HUES6 (cell line): ENCODE results near the gene ABCF1.
"Not testable (repeated sequence)": the region's sequence is repeated elsewhere in the genome, so short reads cannot be mapped to it uniquely, and the experiment has no call there.

Source experiments
- H3K27ac ChIP-seq: 2 replicates; pipeline ENCODE4 v1.7.0; 2013; ENCODE audit warnings: low read depth, mild to moderate bottlenecking, low read length, inconsistent platforms
- H3K27me3 ChIP-seq: 2 replicates; pipeline ENCODE4 v1.6.1; 2013; ENCODE audit warnings: low read length; ENCODE audit not compliant: control insufficient read depth, insufficient read depth
- H3K36me3 ChIP-seq: 2 replicates; pipeline ENCODE4 v1.6.1; 2013; ENCODE audit warnings: low read length; ENCODE audit not compliant: control insufficient read depth, insufficient read depth
- H3K4me1 ChIP-seq: 2 replicates; pipeline ENCODE4 v1.6.1; 2013; ENCODE audit warnings: low read length; ENCODE audit not compliant: control insufficient read depth, insufficient read depth
- H3K4me3 ChIP-seq: 2 replicates; pipeline ENCODE4 v1.5.1; 2013; ENCODE audit warnings: low read depth, low read length
- H3K9ac ChIP-seq: one replicate; pipeline ENCODE4 v1.6.1; 2013; ENCODE audit warnings: mild to moderate bottlenecking, low read length
- H3K9me3 ChIP-seq: 2 replicates; pipeline ENCODE4 v1.6.1; 2013; ENCODE audit warnings: low read depth, low read length; ENCODE audit not compliant: control insufficient read depth, insufficient read depth

The ABCF1 gene

DNA sequence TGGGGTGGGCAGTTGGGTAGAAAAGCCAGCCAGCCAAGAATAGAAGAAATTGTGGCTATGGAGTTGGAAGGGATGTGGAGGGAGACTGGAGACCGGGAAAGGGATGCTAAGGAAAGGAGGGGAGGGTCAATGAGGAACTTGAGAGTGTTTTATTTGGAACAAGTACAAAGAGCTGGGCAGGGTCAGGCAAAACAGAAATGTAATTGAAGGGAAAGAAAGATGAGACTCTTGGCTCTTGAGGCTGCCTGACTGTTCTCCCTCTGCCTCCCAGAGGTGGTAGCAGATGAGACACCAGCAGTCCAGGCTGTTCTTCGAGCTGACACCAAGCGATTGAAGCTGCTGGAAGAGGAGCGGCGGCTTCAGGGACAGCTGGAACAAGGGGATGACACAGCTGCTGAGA is 12.7 kb downstream of the ABCF1 start:
- H3K4me1 ChIP-seq, result no peaks in the 10 kb centered on the region
- H3K9ac ChIP-seq, result no peak overlapping the region
- H3K36me3 ChIP-seq, result peaks cover 95% of the 10 kb centered on the region
- no peak overlapping the region for H3K4me3 ChIP-seq
- H3K27ac ChIP-seq, result no peak overlapping the region
- no peaks in the 10 kb centered on the region for H3K27me3 ChIP-seq
- no peaks in the 10 kb centered on the region for H3K9me3 ChIP-seq

- Histone ChIP-seq H3K27me3 (no peaks in the 10 kb centered on the region), H3K36me3 (peaks cover 95% of the 10 kb centered on the region), H3K27ac (no peak overlapping the region), H3K9me3 (no peaks in the 10 kb centered on the region), H3K4me3 (no peak overlapping the region), H3K9ac (no peak overlapping the region), H3K4me1 (no peaks in the 10 kb centered on the region)
Measured at GRCh38 chr6:30589754-30590358, 18.6 kb downstream of the ABCF1 start.

- Histone ChIP-seq H3K27ac (no peak overlapping the region), H3K36me3 (peaks cover 91% of the 10 kb centered on the region), H3K4me3 (no peak overlapping the region)
Measured at GRCh38 chr6:30590509-30590908, 19.3 kb downstream of the ABCF1 start.

DNA sequence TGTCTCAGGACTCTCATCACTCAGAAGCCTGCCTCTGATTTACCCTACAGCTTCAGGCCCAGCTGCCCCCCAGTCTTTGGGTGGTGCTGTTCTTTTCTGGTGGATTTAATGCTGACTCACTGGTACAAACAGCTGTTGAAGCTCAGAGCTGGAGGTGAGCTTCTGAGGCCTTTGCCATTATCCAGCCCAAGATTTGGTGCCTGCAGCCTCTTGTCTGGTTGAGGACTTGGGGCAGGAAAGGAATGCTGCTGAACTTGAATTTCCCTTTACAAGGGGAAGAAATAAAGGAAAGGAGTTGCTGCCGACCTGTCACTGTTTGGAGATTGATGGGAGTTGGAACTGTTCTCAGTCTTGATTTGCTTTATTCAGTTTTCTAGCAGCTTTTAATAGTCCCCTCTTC is 19.8 kb downstream of the ABCF1 start:
- no peak overlapping the region for H3K27ac ChIP-seq
- H3K9ac ChIP-seq, result no peak overlapping the region
- H3K9me3 ChIP-seq, result no peaks in the 10 kb centered on the region
- no peaks in the 10 kb centered on the region for H3K4me1 ChIP-seq
- no peaks in the 10 kb centered on the region for H3K27me3 ChIP-seq
- H3K36me3 ChIP-seq, result peaks cover 86% of the 10 kb centered on the region
- no peak overlapping the region for H3K4me3 ChIP-seq

More at GRCh38 chr6:30590509-30590908, 19.3 kb downstream of the ABCF1 start:
- Histone ChIP-seq H3K9me3 (no peaks in the 10 kb centered on the region), H3K4me1 (no peaks in the 10 kb centered on the region), H3K9ac (no peak overlapping the region), H3K27me3 (no peaks in the 10 kb centered on the region)

- Histone ChIP-seq H3K36me3 (peaks cover 74% of the 10 kb centered on the region), H3K4me3 (no peak overlapping the region), H3K27me3 (no peaks in the 10 kb centered on the region), H3K27ac (no peak overlapping the region), H3K4me1 (no peaks in the 10 kb centered on the region), H3K9ac (no peak overlapping the region), H3K9me3 (no peaks in the 10 kb centered on the region)
Measured at GRCh38 chr6:30592287-30592686, 21.0 kb downstream of the ABCF1 start.

DNA sequence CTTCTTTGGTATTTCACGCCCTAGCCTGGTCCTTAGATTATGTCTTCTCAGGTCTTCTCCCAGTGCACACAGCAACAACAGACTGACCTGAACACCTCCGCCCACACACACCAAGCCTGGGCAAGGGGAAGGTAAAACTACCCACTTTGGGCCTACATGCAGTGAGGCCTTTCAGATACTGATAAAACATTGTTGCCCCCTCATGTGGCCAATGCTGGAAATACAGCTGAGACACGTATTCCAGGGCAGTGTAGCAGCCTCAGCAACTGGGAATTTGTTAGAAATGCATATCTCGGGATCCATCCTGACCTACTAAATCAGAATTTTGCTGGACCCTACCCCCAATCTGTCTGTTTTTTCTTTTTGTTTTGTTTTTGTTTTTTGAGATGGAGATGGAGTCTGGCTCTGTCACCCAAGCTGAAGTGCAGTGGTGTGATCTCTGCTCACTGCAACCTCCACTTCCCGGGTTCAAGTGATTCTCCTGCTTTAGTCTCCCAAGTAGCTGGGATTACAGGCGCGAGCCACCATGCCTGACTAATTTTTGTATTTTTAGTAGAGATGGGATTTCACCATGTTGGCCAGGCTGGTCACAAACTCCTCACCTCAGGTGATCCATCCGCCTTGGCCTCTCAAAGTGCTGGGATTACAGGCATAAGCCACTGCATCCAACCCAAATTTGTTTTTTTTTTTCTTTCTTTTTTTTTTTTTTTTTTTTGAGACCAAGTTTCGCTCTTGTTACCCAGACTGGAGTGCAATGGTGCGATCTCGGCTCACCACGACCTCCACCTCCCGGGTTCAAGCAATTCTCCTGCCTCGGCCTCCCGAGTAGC is 26.3 kb downstream of the ABCF1 start:
- peaks cover 54% of the 10 kb centered on the region for H3K36me3 ChIP-seq
- H3K9ac ChIP-seq, H3K9me3 ChIP-seq, H3K4me1 ChIP-seq, H3K27ac ChIP-seq, H3K4me3 ChIP-seq, H3K27me3 ChIP-seq: not testable (repeated sequence)

- H3K4me1 ChIP-seq, result no peaks in the 10 kb centered on the region
- H3K9ac ChIP-seq, result no peak overlapping the region
Measured at GRCh38 chr6:30598912-30599624, 27.8 kb downstream of the ABCF1 start.

GRCh38 chr6:30599625-30600324 is 28.5 kb downstream of the ABCF1 start:
- H3K27ac ChIP-seq, result no peak overlapping the region
- peaks cover 56% of the 10 kb centered on the region for H3K36me3 ChIP-seq
- H3K4me3 ChIP-seq, result no peak overlapping the region
- H3K9ac ChIP-seq, result no peak overlapping the region
- H3K9me3 ChIP-seq, result no peaks in the 10 kb centered on the region
- H3K27me3 ChIP-seq, result no peaks in the 10 kb centered on the region
- no peaks in the 10 kb centered on the region for H3K4me1 ChIP-seq

More at GRCh38 chr6:30598912-30599624, 27.8 kb downstream of the ABCF1 start:
- Histone ChIP-seq H3K36me3 (peaks cover 56% of the 10 kb centered on the region), H3K4me3 (no peak overlapping the region), H3K27ac (no peak overlapping the region), H3K9me3 (no peaks in the 10 kb centered on the region), H3K27me3 (no peaks in the 10 kb centered on the region)

GRCh38 chr6:30600451-30600961 is 29.3 kb downstream of the ABCF1 start:
- peaks cover 61% of the 10 kb centered on the region for H3K36me3 ChIP-seq
- no peak overlapping the region for H3K27ac ChIP-seq
- H3K4me3 ChIP-seq, result no peak overlapping the region
- no peaks in the 10 kb centered on the region for H3K27me3 ChIP-seq
- H3K9me3 ChIP-seq, result no peaks in the 10 kb centered on the region
- no peak overlapping the region for H3K9ac ChIP-seq
- no peaks in the 10 kb centered on the region for H3K4me1 ChIP-seq

GRCh38 chr6:30601436-30601814 is 30.2 kb downstream of the ABCF1 start:
- no peak overlapping the region for H3K27ac ChIP-seq
- H3K4me3 ChIP-seq, result no peak overlapping the region
- H3K36me3 ChIP-seq, result peaks cover 69% of the 10 kb centered on the region
- H3K9ac ChIP-seq, result no peak overlapping the region
- H3K4me1 ChIP-seq, result no peaks in the 10 kb centered on the region
- H3K27me3 ChIP-seq, result no peaks in the 10 kb centered on the region
- H3K9me3 ChIP-seq, result no peaks in the 10 kb centered on the region
